Measurements from ENCODE around the gene KIF14.

KIF14 gene

DNA sequence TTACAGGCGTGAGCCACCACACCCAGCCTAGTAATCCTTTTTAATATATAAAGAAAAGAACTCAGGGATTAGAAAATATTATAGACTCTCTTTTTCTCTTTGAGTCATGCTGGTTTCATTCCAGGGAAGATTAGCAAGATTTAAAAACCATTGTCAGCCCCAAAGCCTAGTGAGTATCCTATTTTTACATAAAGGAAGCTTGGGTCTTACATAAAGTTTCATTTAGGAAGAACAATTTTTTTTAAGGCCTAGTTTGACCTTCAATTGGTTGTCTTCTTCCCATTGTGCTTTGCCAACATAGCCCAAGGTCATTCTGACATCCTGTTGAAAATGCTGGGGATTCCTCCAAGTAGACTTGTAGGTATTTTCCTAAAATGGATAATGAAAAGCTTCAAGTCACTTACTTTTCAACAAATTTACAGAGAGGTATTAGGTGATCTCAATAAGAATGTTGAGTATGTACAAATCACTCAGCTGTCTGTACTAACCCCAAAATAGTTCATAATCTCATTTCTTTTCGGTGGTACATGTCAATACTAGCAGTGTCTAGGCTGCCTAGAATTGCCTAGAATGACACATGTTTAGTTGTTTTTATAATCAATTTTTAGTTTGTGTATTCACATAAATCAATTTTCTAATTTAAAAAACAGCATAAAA is 4.3 kb upstream of the KIF14 start:
- DNase-seq (ENCODE audit: low read depth) = no peak
- TF ChIP-seq, protein P1, sequence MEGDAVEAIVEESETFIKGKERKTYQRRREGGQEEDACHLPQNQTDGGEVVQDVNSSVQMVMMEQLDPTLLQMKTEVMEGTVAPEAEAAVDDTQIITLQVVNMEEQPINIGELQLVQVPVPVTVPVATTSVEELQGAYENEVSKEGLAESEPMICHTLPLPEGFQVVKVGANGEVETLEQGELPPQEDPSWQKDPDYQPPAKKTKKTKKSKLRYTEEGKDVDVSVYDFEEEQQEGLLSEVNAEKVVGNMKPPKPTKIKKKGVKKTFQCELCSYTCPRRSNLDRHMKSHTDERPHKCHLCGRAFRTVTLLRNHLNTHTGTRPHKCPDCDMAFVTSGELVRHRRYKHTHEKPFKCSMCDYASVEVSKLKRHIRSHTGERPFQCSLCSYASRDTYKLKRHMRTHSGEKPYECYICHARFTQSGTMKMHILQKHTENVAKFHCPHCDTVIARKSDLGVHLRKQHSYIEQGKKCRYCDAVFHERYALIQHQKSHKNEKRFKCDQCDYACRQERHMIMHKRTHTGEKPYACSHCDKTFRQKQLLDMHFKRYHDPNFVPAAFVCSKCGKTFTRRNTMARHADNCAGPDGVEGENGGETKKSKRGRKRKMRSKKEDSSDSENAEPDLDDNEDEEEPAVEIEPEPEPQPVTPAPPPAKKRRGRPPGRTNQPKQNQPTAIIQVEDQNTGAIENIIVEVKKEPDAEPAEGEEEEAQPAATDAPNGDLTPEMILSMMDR (IDR thresholded peaks at IDR 0.05; ENCODE audit: control insufficient read depth, extremely low read depth, insufficient read depth) = no peak
- H3K4me3 ChIP-seq (ENCODE audit: low read depth, low read length) = no peak overlapping the region

DNA sequence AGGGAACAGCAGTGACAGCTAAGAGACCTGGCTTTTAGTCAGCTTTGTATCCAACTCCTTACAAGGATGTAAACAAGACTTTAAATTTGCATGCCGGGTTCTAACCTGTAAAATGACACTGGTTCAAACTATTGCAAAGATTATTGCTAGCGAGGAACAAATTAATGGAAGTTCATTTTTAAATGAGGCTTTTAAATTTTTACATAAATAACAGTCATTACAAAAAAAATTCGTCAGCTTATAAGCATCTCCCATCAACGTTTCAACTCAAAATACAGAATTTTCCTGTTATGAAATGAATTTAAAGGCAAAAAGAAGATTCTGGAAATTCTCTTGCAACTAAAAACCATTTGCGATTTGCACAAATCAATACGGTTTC is 668 bp downstream of the KIF14 start:
- TF ChIP-seq, protein P1 (IDR thresholded peaks at IDR 0.05; ENCODE audit: control insufficient read depth, extremely low read depth, insufficient read depth) = no peak
- no peak for DNase-seq (ENCODE audit: low read depth)
- peak overlapping the region; percentile 89 for H3K4me3 ChIP-seq (ENCODE audit: low read depth, low read length)

DNA sequence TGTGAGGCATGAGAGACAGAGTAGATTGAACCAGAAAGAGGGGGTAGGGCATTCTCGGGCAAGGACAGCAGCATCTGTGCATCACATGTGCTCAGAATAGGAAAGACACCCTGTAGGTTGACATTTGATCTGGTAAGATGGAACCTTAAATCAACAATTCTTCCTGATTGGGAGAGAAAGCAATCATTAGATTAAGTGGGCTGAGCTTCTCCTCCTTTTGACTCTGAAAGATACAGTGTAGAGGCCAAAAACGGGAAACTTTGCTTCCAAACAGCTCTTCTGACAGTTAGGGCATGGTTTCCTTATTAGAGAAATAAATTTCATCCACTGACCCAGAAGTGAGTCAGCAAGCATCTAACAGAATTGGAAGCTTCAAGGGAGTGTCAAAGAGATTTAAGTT is 9.7 kb downstream of the KIF14 start:
- TF ChIP-seq, protein P1 (IDR thresholded peaks at IDR 0.05; ENCODE audit: control insufficient read depth, extremely low read depth, insufficient read depth) = no peak
- no peak overlapping the region for H3K4me3 ChIP-seq (ENCODE audit: low read depth, low read length)
- no peak for DNase-seq (ENCODE audit: low read depth)

- TF ChIP-seq, protein P1 (IDR thresholded peaks at IDR 0.05; ENCODE audit: control insufficient read depth, extremely low read depth, insufficient read depth) = no peak
- DNase-seq (ENCODE audit: low read depth) = no peak
- no peak overlapping the region for H3K4me3 ChIP-seq (ENCODE audit: low read depth, low read length)
Measured at GRCh38 chr1:200602632-200603031, 17.9 kb downstream of the KIF14 start.

- no peak overlapping the region for H3K4me3 ChIP-seq (ENCODE audit: low read depth, low read length)
- TF ChIP-seq, protein P1 (IDR thresholded peaks at IDR 0.05; ENCODE audit: control insufficient read depth, extremely low read depth, insufficient read depth) = no peak
- no peak for DNase-seq (ENCODE audit: low read depth)
Measured at GRCh38 chr1:200590001-200590400, 30.6 kb downstream of the KIF14 start.

- DNase-seq (ENCODE audit: low read depth) = no peak
- H3K4me3 ChIP-seq (ENCODE audit: low read depth, low read length) = no peak overlapping the region
- TF ChIP-seq, protein P1 (IDR thresholded peaks at IDR 0.05; ENCODE audit: control insufficient read depth, extremely low read depth, insufficient read depth) = no peak
Measured at GRCh38 chr1:200588698-200589097, 31.9 kb downstream of the KIF14 start.

DNA sequence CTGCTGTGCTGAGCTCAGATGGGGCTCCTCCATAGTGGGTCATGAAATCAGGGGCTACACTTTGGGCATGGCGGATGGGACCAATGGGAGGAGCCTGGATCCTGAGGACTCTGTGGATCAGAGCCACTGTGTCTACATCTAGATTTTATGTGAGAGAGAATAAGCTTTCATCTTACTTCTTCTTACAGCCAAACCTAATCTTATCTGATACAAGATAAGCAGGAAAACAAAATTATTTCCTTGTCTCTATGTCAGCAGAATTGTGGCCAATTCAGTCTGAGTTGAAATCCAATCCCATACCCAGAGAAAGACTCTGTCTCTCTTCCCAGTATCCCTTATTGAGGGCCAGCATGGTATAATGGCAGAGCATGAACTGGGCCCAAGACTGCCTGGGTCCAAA is 56.2 kb downstream of the KIF14 start:
- H3K4me3 ChIP-seq (ENCODE audit: low read depth, low read length) = no peak overlapping the region
- no peak for DNase-seq (ENCODE audit: low read depth)
- TF ChIP-seq, protein P1 (IDR thresholded peaks at IDR 0.05; ENCODE audit: control insufficient read depth, extremely low read depth, insufficient read depth) = no peak

All from LNCaP clone FGC (cell line).